IMR-90 (cell line): Measurements from ENCODE around the gene LRRFIP1. TPM values are rescaled to one million over a fixed set of nuclear protein-coding genes. Genes with fewer than 3 reads are reported as not detected.

Experiments
- ATAC-seq: fragments of 200-7000 bp; cut with Tn5 transposase; 2 replicates; pipeline ENCODE4 v1.9.1; 2020; ENCODE audit warnings: low read depth, mild to moderate bottlenecking, moderate library complexity
- BruUV-seq: library from RNA; stranded (reverse); fragments of 400-500 nt; replicated peaks from 2 replicates; lab custom pipeline; 2021; lab: Mats Ljungman, UMichigan
- CTCF ChIA-PET: fragments of 300-600 bp; formaldehyde crosslinking; extraction: SDS; loops from one replicate; lab custom pipeline; 2021; ENCODE audit warnings: antibody characterized with exemption; lab: Yijun Ruan, JAX
- POLR2A ChIA-PET: fragments of 300-600 bp; sonication (Branson Sonifier 250); formaldehyde crosslinking; loops from one replicate; lab custom pipeline; 2022; ENCODE audit warnings: antibody characterized with exemption; ENCODE audit not compliant: unreplicated experiment; lab: Charles Lee
- DNase-seq: peaks from one replicate; pipeline ENCODE4 v3.0.0; 2013
- H2AFZ ChIP-seq: replicated peaks from 2 replicates; pipeline ENCODE3; 2013; ENCODE audit warnings: low read length, mild to moderate bottlenecking; ENCODE audit not compliant: poor library complexity
- H2AK5ac ChIP-seq: 2 replicates; pipeline ENCODE4 v1.6.1; 2013; ENCODE audit warnings: low read depth, low read length, inconsistent platforms
- H2AK9ac ChIP-seq: replicated peaks from 2 replicates; pipeline ENCODE3; 2013; ENCODE audit warnings: mild to moderate bottlenecking, low read depth, low read length, moderate library complexity; ENCODE audit not compliant: poor library complexity
- H2BK120ac ChIP-seq: 2 replicates; pipeline ENCODE4 v1.6.1; 2013; ENCODE audit warnings: low read depth, low read length, inconsistent platforms
- H2BK15ac ChIP-seq: 3 replicates; pipeline ENCODE4 v1.6.1; 2013; ENCODE audit warnings: low read depth, low read length, inconsistent platforms
- H2BK20ac ChIP-seq: 2 replicates; pipeline ENCODE4 v1.6.1; 2013; ENCODE audit warnings: low read depth, mild to moderate bottlenecking, inconsistent platforms, low read length, moderate library complexity
- H2BK5ac ChIP-seq: 2 replicates; pipeline ENCODE4 v1.6.1; 2013; ENCODE audit warnings: mild to moderate bottlenecking, low read depth, low read length, inconsistent platforms; ENCODE audit not compliant: poor library complexity, severe bottlenecking
- H3K14ac ChIP-seq: replicated peaks from 2 replicates; pipeline ENCODE4 v1.6.1; 2013; ENCODE audit warnings: low read depth, low read length, inconsistent platforms
- H3K18ac ChIP-seq: 2 replicates; pipeline ENCODE4 v1.6.1; 2013; ENCODE audit warnings: low read depth, low read length, control low read depth
- H3K23ac ChIP-seq: 2 replicates; pipeline ENCODE4 v1.6.1; 2013; ENCODE audit warnings: low read depth, low read length, inconsistent platforms
- H3K27ac ChIP-seq: 2 replicates; pipeline ENCODE4 v1.5.1; 2013; ENCODE audit warnings: mild to moderate bottlenecking, control low read depth, low read length; ENCODE audit not compliant: insufficient read depth
- H3K27me3 ChIP-seq: 2 replicates; pipeline ENCODE4 v1.6.1; 2013; ENCODE audit warnings: low read length; ENCODE audit not compliant: control insufficient read depth, insufficient read depth
- H3K36me3 ChIP-seq: 2 replicates; pipeline ENCODE4 v1.6.1; 2013; ENCODE audit warnings: low read length, mixed read lengths; ENCODE audit not compliant: control insufficient read depth, insufficient read depth
- H3K4ac ChIP-seq: 2 replicates; pipeline ENCODE4 v1.6.1; 2013; ENCODE audit warnings: low read depth, low read length, inconsistent platforms
- H3K4me1 ChIP-seq: 2 replicates; pipeline ENCODE4 v1.6.1; 2013; ENCODE audit warnings: low read length, mixed read lengths; ENCODE audit not compliant: control insufficient read depth, insufficient read depth
- H3K4me2 ChIP-seq: 2 replicates; pipeline ENCODE4 v1.6.1; 2013; ENCODE audit warnings: low read depth, mild to moderate bottlenecking, control low read depth, low read length, moderate library complexity
- H3K4me3 ChIP-seq: 2 replicates; pipeline ENCODE4 v1.5.1; 2013; ENCODE audit warnings: low read depth, mild to moderate bottlenecking, control low read depth, low read length, moderate library complexity; ENCODE audit not compliant: insufficient read depth
- H3K56ac ChIP-seq: 2 replicates; pipeline ENCODE4 v1.6.1; 2013; ENCODE audit warnings: low read length, inconsistent platforms; ENCODE audit not compliant: insufficient read depth; ENCODE audit errors: extremely low read depth
- H3K79me1 ChIP-seq, 2 experiments: 2 replicates each; pipeline ENCODE4 v1.6.1; 2013; ENCODE audit warnings: low read length in 2 of 2, inconsistent platforms in 1 of 2, low read depth in 1 of 2
- H3K9ac ChIP-seq: 2 replicates; pipeline ENCODE4 v1.6.1; 2013; ENCODE audit warnings: low read depth, low read length, control low read depth
- H3K9me1 ChIP-seq: 2 replicates; pipeline ENCODE4 v1.6.1; 2013; ENCODE audit warnings: low read length, inconsistent platforms; ENCODE audit not compliant: insufficient read depth
- H3K9me3 ChIP-seq: 2 replicates; pipeline ENCODE4 v1.6.1; 2013; ENCODE audit warnings: low read length; ENCODE audit not compliant: control insufficient read depth, insufficient read depth
- H4K20me1 ChIP-seq: 2 replicates; pipeline ENCODE4 v1.6.1; 2013; ENCODE audit warnings: low read length, inconsistent platforms; ENCODE audit not compliant: insufficient read depth
- H4K5ac ChIP-seq: 2 replicates; pipeline ENCODE4 v1.6.1; 2013; ENCODE audit warnings: mild to moderate bottlenecking, low read depth, low read length, control low read depth
- H4K8ac ChIP-seq, 2 experiments: 2 replicates each; pipeline ENCODE4 v1.6.1; 2013; ENCODE audit warnings: low read depth in 2 of 2, low read length in 2 of 2, control low read depth in 1 of 2, inconsistent platforms in 1 of 2
- H4K91ac ChIP-seq: 2 replicates; pipeline ENCODE4 v1.6.1; 2013; ENCODE audit warnings: low read depth, low read length, inconsistent platforms; ENCODE audit not compliant: insufficient read depth
- CHD1 ChIP-seq: IDR thresholded peaks from 2 replicates; pipeline ENCODE4 v1.6.1; 2012; ENCODE audit warnings: low read depth, low read length, improper control_type of control experiment
- ELK1 ChIP-seq: fragments of 150-350 bp; IDR thresholded peaks from 2 replicates; pipeline ENCODE4 v1.6.1; 2016; ENCODE audit warnings: low read depth, mild to moderate bottlenecking, low read length, moderate library complexity, borderline replicate concordance
- MAFK ChIP-seq: IDR thresholded peaks from 2 replicates; pipeline ENCODE4 v1.6.1; 2012; ENCODE audit warnings: low read depth, low read length, improper control_type of control experiment
- MAZ ChIP-seq: IDR thresholded peaks from 2 replicates; pipeline ENCODE4 v1.6.1; 2012; ENCODE audit warnings: low read depth, mild to moderate bottlenecking, low read length, improper control_type of control experiment, moderate library complexity, borderline replicate concordance
- WGBS, 2 experiments: methylation state at CpG; one replicate each; pipeline versions ENCODE4 v1.1.5 to v1.1.7; 2013; ENCODE audit warnings: missing lambda C conversion rate in 2 of 2; ENCODE audit not compliant: insufficient read length in 1 of 2; ENCODE audit errors: extremely low coverage in 2 of 2; 5-methylcytosine and 5-hydroxymethylcytosine counted together
- dilution Hi-C: fragments of 300-500 bp; cut with HindIII; formaldehyde crosslinking; loops from one replicate; pipeline ENCODE4 v1.14.3; 2018; ENCODE audit warnings: low sequenced_read_pairs; ENCODE audit not compliant: unreplicated experiment
- in situ Hi-C: fragments of 300-500 bp; cut with MboI; formaldehyde crosslinking; loops from 3 replicates; pipeline ENCODE4 v1.14.3; 2019; ENCODE audit warnings: low sequenced_read_pairs, inconsistent platforms, mixed read lengths
- intact Hi-C: fragments of 100-400 bp; cut with micrococcal nuclease; formaldehyde crosslinking; loops from 2 replicates; pipeline ENCODE4 v1.10.0; 2022
- polyA plus RNA-seq, 3 experiments: library from polyadenylated mRNA; depleted of rRNA; stranded (reverse); fragments of >200 nt; gene quantifications; 2 replicates each; pipeline ENCODE4 v1.2.3, GENCODE V29; 2012; ENCODE audit warnings: low replicate concordance in 1 of 3
- total RNA-seq: library from RNA; depleted of rRNA; stranded (reverse); fragments of >200 nt; gene quantifications from 2 replicates; pipeline ENCODE4 v1.2.3, GENCODE V29; 2012

Gene LRRFIP1
- total and polyA plus RNA-seq, 2 of the 4 experiments (the other 2 are of a cell fraction), result 52.2 to 54.4 TPM

- CTCF ChIA-PET, result no interaction called here
- POLR2A ChIA-PET, result no interaction called here
- Histone ChIP-seq H3K9ac (no peak overlapping the region), H2BK20ac (no peak overlapping the region), H3K9me3 (no peaks in the 10 kb centered on the region), H3K4ac (no peak overlapping the region), H3K79me1 (peaks cover 11 to 94% of the 10 kb centered on the region in 2 experiments), H2BK5ac (no peak overlapping the region), H3K9me1 (peaks cover 22% of the 10 kb centered on the region), H2AK9ac (no peak overlapping the region), H4K91ac (no peak overlapping the region), H3K27me3 (no peaks in the 10 kb centered on the region), H3K18ac (no peak overlapping the region), H2AK5ac (no peak overlapping the region), H3K36me3 (peaks cover 20% of the 10 kb centered on the region), H3K27ac (no peak overlapping the region), H3K4me1 (peaks cover 21% of the 10 kb centered on the region), H4K5ac (no peak overlapping the region), H3K4me3 (no peak overlapping the region), H3K4me2 (no peak overlapping the region), H3K56ac (no peak overlapping the region), H2AFZ (no peak overlapping the region), H4K8ac (no peak overlapping the region), H3K23ac (no peak overlapping the region), H2BK15ac (no peak overlapping the region), H3K14ac (no peak overlapping the region), H2BK120ac (no peak overlapping the region), H4K20me1 (peaks cover 88% of the 10 kb centered on the region)
- WGBS, 2 experiments, result 98% methylated on average over 24 of the region's 27 CpGs; no CpG with 5 or more reads in 1 of the 2 experiments
- ATAC-seq (no peak), DNase-seq (no peak)
- no TSS peak for BruUV-seq
- in situ Hi-C loops, result no loop called here
- TF ChIP-seq CHD1, result no peak
- TF ChIP-seq MAZ, result no peak
- no peak for TF ChIP-seq ELK1
- TF ChIP-seq MAFK, result no peak
- dilution Hi-C loops, result no loop called here
- intact Hi-C loops, result no loop called here
Observed at GRCh38 chr2:237708491-237708890, 81.1 kb downstream of the LRRFIP1 start.
